Duodenal mucosa (tissue), 2 donors: ENCODE results near the gene FAM32A.

Experiments used
- H3K27ac ChIP-seq: one replicate; pipeline ENCODE4 v1.7.0; 2013; ENCODE audit warnings: low read depth, low read length
- H3K27me3 ChIP-seq, 2 donors: one replicate each; pipeline ENCODE4 v1.7.0; 2013; ENCODE audit warnings: low read length in 2 of 2, control low read depth in 1 of 2; ENCODE audit not compliant: insufficient read depth in 2 of 2, control insufficient read depth in 1 of 2
- H3K36me3 ChIP-seq, 2 donors: one replicate each; pipeline ENCODE4 v1.7.0; 2013; ENCODE audit warnings: low read length in 2 of 2, control low read depth in 1 of 2; ENCODE audit not compliant: insufficient read depth in 2 of 2, control insufficient read depth in 1 of 2
- H3K4me1 ChIP-seq, 2 donors: one replicate each; pipeline ENCODE4 v1.7.0; 2013; ENCODE audit warnings: low read length in 2 of 2, control low read depth in 1 of 2; ENCODE audit not compliant: insufficient read depth in 2 of 2, control insufficient read depth in 1 of 2
- H3K4me3 ChIP-seq, 2 donors: one replicate each; pipeline ENCODE4 v1.7.0; 2013; ENCODE audit warnings: low read length in 2 of 2, low read depth in 1 of 2
- H3K9ac ChIP-seq, 2 donors: one replicate each; pipeline ENCODE4 v1.7.0; 2013; ENCODE audit warnings: low read length in 2 of 2, low read depth in 1 of 2
- H3K9me3 ChIP-seq, 2 donors: one replicate each; pipeline ENCODE4 v1.7.0; 2013; ENCODE audit warnings: low read length in 2 of 2, control low read depth in 1 of 2; ENCODE audit not compliant: control insufficient read depth in 1 of 2

Gene FAM32A

DNA sequence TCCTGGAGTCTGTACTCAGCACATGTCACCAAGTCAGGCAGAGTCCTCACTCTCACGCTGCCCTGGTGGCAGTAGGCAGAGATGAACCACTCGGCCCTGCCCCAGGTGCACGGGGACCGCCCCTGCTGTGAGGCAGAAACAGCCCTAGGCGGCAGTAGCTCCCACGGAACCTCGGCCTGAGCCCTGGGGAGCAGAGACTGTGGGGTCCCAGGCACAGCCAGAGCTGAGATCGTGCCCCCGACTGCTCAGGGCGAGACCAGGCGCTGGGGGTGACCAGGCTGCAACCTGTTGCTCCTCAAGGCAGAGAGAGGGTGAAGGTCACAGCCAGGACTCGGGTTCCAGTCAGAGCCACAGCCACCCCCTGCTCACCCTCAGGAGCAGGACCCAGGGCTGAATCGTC is 47.4 kb downstream of the FAM32A start:
- Histone ChIP-seq H3K27me3 (no peaks in the 10 kb centered on the region), H3K9me3 (no peaks in the 10 kb centered on the region), H3K9ac (no peak overlapping the region), H3K27ac (no peak overlapping the region), H3K4me3 (no peak overlapping the region), H3K36me3 (peaks cover 22 to 68% of the 10 kb centered on the region in 2 donors), H3K4me1 (no peaks in the 10 kb centered on the region)

DNA sequence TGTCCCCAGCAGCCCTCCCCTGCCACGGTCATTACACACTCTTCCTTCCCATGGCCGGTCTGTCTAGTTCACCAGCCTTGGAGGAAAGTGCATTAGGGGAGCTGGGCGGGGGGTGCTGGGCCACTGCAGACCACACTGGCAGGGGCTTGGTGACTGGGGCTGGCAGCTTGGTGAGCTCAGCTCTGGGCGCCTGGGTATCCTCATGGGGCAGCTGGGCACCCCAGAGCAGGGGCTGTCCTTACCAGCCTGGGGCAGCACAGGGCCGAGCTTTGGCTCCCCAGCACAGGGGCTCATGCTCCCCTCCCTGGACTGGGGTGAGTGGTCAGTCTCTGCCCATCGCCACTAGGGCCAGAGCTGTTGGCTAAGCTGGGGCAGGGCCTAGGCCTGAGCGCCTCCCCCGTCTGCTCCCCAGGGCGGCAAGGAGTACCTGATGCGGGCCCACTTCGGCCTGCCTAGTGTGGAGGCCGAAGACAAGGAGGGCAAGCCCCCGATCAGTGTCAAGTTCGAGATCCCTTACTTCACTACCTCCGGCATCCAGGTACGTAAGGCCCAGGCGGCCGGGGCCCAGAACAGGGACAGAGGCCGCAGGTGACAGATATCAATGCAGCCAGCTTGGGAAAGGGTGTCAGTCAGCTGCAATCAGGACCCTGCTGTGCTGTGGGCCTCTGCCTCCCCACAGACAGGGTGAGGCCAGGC is 48.0 kb downstream of the FAM32A start:
- Histone ChIP-seq H3K4me1 (no peaks in the 10 kb centered on the region), H3K27me3 (no peaks in the 10 kb centered on the region), H3K4me3 (no peak overlapping the region), H3K36me3 (peaks cover 15 to 62% of the 10 kb centered on the region in 2 donors), H3K9me3 (no peaks in the 10 kb centered on the region), H3K27ac (no peak overlapping the region), H3K9ac (no peak overlapping the region)

DNA sequence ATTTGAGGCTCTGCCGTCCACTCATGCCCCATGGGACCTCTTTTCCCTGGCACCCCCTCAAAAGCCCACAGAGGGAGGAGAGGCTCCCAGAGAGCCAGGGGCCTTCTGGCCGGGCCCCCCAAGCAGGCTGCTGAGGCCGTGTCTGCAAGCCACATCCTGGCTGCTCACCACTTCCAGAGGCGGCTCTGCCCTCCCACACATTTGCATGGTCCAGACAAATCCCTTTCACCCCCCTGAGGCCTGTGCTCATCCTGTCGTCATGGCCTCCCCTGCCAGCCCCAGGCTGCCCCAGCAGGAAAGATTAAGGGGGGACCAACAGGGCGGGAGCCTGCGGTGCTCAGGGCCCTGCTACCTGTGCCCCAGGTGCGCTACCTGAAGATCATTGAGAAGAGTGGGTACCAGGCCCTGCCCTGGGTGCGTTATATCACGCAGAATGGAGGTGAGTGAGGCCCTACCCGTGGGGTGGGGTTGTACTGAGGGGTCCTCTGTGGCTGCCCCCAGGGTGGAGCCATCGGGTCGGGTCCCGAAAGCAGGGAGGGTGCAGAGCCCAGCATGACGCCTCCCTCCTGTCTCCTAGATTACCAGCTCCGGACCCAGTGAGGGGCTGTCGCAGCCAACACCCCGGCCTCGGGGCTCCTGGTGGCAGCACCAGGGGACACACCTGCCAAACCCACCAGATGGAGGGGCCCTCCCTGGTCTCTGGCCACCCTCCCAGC is 48.8 kb downstream of the FAM32A start:
- Histone ChIP-seq H3K4me3 (no peak overlapping the region), H3K9me3 (no peaks in the 10 kb centered on the region), H3K9ac (no peak overlapping the region), H3K27ac (no peak overlapping the region), H3K27me3 (no peaks in the 10 kb centered on the region), H3K36me3 (peaks cover 14 to 54% of the 10 kb centered on the region in 2 donors), H3K4me1 (no peaks in the 10 kb centered on the region)

DNA sequence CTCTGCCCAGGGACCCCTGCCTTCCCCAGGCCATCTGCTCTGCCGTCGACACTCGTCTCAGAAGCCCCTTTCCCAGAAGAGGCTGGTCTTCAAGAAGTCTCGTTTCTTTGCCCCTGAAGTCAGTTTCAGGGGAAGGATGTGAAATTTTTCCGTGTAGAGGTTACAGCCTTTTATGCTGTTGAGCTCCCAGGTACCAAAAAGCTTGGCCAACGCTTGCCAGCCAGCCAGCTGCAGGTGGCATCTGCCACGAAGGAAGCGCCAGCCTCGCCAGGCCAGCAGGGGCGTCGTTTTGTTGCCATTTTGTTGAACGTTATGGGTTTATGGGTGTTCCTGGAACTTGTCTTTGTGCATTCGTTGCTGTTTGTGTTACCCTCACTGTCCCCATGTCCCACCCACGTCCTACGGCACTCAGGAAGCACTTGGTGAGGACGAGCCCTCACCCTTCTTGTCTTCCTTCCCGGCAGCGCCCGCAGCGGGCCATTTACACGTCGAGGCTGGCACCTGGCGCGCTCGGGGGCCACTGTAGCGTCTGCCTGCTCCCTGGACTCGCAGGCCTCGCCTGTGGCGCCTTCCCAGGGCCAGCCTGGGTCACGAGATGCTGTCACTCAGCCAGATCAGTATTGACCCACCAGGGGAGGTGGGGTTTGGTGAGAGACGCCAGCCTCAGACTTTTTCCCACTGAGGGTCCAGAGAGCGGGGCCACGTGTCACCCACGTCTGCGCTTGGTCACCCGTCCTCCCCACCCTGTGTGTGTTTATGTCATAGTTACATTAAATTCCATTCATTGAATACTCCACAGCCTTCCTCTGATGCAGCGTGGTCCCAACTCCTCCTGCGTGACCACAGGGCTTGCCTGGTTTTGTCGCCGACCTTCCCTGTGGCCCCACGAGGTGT is 49.6 kb downstream of the FAM32A start:
- no peak overlapping the region for H3K9ac ChIP-seq
- no peaks in the 10 kb centered on the region for H3K27me3 ChIP-seq
- H3K36me3 ChIP-seq = peaks cover 12 to 46% of the 10 kb centered on the region in 2 donors
- no peaks in the 10 kb centered on the region for H3K9me3 ChIP-seq
- no peaks in the 10 kb centered on the region for H3K4me1 ChIP-seq
- H3K4me3 ChIP-seq = no peak overlapping the region
- no peak overlapping the region for H3K27ac ChIP-seq

DNA sequence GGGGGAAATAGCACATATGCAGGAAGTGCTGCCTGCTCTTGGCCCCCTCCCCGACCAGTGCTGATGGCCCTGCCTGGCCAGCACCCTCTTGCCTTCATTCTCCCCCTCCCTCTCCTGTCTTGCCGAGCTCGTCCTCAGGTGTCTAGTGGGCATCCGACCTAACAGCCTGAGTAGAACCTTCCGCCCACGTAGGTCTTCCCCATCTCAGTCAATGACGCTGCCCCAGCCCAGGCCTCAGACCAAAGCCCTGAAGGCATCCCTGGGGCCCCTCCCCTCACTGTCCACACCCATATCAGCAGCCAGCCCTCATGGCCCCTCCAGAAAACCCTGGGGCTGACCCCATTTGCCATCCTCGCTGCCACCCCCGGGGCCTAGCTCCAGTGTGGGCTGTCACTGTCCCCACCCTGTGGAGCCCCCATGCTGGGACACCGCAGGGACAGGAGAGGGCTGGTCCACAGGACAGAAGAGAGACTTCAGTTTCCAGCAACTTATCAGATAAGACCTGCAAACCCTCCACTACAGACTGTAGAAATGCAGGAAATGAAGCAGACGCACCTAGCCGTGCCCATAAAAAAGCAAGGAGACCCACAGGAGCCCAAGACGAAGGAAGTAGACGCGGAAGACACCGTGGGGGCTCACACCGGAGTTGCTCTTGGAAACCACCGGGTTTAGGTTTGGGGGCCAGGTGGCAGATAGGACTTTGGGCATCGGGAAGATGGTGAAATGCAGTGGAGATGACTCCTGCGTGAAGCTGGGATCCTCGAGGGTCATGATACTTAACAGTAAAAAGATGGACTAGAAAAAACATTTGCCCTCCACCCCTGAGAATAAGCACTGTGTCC is 50.8 kb downstream of the FAM32A start:
- Histone ChIP-seq H3K4me1 (no peaks in the 10 kb centered on the region), H3K9me3 (no peaks in the 10 kb centered on the region), H3K27me3 (no peaks in the 10 kb centered on the region), H3K27ac (no peak overlapping the region), H3K36me3 (peaks cover 8 to 38% of the 10 kb centered on the region in 2 donors), H3K4me3 (no peak overlapping the region), H3K9ac (no peak overlapping the region)
